Activated CD8-positive, alpha-beta memory T cell treated with anti-CD3 and anti-CD28 coated beads for 24 hours (primary cell): Measurements from ENCODE around the gene RPL31.

Source experiments
- DNase-seq: peaks from one replicate; pipeline ENCODE4 v3.0.0-alpha.2; 2020

The RPL31 gene

DNA sequence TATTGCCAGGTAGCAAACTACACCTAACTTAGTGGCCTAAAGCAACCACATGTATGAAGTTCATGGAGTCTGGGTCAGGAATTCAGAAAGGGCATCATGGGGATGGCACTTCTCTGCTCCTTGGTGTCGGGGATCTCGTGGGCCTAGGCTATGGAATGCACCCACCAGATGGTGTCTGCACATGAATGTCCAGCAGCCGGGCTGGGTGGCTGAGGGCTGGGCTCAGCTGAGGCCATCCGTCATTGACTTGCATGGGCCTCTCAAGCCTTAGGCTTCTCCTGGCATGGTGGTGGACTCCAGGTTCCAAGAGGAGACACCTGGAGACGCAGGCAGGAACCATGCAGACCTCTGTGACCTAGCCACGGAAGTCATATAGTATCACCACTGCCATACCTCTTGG, 26.0 kb upstream of the RPL31 start:
- DNase-seq: no peak

DNA sequence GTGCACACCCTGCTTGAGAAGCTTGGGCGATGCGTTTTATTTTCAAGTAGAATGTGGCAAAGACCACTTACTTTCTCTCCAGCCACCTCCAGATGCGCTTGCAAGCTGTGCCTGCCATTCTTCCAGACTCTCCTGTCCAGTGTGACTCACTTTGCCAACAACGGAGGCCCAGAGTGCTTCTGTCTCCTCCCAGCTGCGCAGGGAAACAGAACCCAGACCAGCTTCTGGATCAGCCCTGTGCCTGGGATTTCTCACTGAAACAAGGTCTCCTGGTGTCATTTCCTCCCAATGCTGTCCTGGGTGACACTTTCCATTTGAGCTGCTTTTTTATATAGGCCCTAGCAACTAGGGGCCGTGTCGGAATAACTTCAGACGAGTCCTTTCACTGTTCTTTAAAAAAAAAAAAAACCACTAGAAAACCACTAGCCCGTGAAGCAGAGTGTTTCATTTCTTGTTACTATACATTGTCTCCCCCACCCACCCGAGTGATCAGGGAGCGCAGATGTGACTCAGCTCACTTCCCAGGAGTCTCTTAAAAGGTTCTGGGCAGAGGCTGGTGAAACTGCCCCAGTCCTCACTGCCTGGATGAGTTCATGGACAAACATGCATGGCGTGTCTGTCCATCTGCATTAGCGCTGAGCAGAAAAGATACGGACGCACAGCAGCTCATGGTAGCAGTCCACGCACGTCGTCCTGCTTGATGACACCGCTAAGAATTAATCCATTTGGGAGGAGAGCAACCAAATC, 25.3 kb upstream of the RPL31 start:
- DNase-seq: no peak

DNA sequence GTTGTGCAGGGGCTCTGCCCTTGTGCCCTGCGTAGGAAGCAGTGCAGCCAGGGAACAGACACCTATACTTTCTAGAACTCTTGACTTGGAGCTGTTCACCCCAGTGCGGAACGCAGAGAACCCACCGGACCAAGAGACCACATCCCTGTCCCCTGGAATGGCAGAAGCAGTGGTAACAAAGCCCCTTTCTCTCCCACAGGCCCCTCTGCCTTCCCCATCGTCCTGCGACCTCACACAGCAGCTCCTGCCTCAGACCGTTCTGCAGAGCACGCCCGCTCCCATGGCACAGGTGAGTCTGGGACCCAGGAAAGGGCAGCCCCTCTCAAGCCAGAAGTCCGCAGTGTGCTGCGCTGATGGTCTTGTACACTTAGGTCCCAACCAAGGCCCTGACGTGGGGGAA, 24.6 kb upstream of the RPL31 start:
- DNase-seq: no peak

DNA sequence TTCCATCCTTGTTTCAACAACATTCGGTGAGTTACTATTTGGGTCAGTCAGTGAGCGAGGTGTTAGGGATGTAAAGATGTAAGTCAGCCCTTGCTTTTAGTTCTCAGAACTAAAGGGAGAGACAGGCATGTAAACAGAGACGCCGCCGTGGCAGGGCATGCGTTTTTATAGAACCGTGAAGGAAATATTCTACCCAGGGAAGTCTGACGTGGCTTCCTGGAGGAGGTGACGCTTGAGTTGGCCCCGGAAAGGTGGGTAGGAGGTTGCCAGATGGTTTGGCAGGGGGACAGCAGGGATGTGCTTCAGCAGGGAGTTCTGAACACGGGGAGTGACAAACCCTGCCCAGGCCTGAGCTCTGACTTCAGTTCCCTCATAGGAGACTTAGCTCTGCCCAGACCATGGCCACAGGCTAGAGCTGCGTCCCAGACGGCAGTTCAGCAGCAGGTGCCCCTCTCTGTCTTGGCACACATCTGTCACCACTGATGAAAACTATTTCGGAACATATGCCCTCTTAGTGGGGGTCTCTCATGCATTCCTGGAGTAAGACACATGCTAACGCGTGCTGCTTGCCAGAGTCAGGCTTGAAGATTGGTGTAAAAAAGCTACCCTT, 23.4 kb upstream of the RPL31 start:
- no peak for DNase-seq

DNA sequence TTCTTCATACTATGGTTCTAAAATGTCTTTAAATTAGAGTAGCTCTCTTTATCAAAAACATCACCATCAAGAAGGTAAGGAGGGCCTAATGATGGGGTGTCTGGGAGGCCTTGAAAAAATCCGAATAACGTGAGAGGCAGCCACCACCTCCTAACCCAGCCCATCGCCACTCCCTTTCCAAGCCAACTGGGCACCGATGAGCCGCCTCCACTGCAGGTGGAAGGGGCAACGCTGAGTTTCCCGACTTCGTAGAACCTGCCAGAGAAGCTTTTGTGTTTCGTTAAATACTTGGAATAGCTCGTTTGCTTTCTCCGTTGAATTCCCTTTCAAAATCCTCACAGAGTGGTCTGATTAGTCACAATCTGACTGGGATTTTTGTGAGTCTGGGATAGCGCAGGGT, 22.0 kb upstream of the RPL31 start:
- DNase-seq: no peak

DNA sequence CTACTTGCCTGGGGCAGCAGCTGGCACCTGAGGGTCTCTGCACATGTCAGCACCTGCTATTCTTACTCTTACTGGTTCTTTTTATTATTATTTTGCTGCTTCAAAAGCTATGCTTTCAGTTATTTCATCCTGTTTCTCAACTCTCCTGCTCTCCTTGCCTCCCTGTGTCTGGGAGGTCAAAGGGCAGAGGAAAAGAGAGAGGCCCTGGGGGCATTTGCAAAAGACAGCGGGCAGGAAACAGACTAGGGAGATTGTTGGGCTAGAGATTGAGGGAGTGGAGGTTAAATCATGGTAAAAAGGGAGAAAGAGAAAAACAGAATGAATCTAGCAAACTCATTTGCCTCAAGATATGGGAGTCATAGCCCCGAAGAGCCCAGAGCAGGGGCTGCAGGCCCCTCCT, 21.1 kb upstream of the RPL31 start:
- no peak for DNase-seq

DNA sequence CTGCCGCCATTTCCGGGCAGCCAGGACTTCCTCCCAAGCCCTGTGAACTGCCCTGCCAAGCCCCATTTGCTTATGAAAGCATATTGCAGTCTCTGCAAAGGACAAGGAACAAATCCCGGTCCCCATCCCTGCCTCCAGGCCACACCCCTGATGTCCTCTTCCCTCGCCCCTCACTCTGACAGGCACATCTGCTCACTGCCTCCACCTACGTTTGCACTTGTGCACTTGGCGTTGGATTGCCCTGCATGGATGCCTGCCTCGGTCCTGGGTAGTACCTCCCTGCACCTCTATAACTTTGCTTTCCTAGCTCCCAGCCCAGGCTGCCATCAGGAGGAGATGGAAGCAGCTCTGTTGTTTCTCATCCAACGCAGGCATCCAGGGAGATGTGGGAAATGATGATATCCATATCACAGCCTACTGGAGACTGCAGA, 19.6 kb upstream of the RPL31 start:
- no peak for DNase-seq

DNA sequence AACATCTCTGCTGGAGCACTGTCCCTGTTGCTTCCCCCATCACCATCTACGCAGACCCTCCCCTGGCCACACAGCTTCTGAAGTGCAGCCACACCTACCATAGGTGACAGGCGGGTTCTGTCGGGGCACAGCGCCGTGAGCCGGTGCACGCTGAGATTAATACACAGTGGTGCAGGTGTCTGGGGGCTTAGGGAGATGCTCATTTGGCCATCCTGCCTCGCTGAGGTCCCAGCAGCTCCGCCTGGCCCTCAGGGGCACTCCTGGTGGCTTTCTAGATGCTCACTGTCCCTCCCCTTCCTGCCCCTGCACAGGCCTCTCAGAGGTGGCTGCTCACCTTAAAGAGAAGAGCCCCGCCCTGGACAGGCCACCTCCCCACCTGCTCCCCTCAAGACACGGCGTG, 18.9 kb upstream of the RPL31 start:
- DNase-seq: no peak

DNA sequence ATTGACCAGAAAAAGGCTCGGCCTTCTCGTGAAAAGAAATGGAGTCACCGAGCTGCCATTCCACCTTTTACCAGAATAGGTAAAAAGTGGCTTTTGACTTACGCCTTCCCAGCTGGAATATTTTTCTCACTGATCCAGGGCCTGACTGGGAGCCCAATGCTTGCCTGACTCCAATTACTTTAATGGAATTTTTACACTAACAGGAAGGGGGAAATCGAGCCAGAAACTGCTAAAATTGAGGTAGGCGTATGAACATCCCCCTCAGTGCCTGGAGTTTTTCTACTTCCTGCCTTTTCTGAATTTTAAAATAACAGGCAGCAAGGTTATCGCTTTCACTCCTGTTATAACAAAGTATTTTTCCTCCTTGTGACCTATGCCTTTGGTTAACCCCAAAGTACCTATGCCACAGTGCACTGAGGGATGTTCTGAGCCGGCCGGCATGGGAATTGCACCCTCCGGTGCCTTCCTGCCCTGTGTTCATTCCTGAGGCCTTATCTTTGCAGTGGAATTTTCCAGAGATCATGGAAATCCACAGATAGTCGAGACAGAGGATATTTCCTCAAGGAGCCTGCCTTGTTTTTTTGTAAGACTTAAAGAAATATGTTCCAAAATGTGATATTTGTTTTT, 18.3 kb upstream of the RPL31 start:
- no peak for DNase-seq

DNA sequence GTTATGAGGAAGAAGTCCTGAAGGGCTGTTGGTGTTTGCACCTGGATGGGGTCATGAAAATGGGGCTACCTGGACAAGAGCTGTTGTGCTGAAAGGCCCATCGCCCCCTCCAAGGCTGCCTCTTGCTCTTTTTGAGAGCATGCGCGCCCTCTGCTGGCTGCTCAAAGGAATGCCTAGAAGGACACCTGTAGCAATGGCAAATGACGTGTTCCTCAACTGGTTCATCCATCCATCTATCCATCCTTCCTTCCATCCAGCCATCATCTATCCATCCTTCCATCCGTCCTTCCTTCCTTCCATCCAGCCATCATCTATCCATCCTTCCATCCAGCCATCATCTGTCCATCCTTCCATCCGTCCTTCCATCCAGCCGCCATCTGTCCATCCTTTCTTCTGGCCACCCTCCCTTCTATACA, 17.2 kb upstream of the RPL31 start:
- peak; percentile 87 for DNase-seq

DNA sequence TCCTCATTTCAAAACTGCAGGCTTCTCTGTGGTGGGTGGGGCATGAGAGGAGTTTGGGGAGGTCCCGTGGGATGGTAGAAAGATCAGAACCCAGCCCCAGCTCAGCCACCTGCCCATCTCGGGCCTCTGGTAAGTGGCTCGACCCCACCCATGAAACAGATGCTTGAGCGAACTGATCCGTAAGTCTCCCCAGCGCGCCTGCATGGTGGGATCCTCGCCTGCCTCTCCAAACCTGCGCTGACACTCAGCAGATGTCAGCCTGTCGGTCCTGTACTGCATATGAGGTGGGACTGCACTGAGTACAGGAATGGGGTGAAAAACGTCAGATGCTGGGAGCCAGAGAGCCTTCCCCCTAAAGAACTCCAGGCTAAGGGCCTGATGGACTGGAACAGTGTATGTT, 15.9 kb upstream of the RPL31 start:
- no peak for DNase-seq

DNA sequence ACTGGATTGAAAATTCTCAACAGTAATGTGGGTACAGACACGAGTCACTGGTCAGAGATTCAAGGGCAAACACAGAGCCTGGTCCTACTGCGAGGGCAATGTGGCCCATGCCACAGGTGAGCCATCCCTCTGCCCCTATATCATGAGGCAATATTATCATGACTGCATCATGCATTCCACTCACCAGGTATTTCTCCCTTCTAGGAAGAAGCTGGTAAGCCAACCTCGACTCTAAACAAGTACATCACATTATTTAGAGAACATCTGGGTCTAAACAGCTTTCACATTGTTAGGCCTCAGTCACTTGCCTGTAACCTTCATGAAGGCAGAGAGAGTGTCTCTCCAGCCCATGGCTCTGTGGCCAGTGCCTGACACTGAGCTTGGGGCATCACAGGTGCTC, 14.6 kb upstream of the RPL31 start:
- DNase-seq: no peak

DNA sequence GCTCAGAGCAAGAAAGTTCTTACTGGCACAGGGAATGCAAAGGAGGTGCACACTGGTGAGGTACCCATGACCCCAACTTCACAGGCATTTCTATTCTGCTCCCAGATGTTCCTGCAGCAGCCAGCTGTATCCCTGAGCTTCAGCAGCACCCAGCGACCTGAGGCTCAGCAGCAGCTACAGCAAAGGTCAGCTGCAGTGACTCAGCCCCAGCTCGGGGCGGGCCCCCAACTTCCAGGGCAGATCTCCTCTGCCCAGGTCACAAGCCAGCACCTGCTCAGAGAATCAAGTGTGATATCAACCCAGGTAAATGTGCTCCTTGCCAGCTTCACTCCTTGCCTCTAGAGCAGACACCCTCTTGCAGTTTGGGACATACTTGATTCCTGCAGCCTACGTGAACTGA, 14.1 kb upstream of the RPL31 start:
- DNase-seq: no peak

DNA sequence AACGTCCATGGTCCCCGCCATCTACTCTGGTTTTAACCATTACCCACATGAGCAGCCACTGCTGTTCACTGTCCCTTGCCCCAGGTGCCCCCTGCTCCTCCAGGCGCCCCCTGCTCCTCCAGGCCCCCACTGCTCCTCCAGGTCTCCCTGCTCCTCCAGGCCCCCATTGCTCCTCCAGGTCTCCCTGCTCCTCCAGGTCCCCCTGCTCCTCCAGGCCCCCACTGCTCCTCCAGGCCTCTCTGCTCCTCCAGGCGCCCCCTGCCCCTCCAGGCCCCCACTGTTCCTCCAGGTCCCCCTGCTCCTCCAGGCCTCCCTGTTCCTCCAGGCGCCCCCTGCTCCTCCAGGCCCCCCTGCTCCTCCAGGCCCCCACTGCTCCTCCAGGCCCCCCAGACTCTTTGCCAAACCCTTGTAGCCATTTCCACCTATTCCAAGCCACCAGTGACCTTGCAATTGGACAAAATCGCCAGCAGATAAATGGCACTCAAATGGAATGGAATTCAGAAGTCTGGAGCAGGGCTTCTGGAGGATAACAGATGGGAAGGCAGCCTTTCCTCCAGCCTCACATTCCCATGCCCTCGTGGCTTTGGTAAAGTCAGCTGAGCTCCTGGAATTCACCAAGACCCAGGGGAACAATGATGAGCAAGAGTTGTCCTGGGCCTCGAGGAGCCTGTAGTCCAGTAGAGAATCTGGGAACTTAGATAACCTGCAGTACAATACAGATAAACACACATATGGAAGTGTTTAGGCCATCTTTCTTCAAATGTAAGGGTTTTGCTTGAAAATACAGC, 13.3 kb upstream of the RPL31 start:
- no peak for DNase-seq

DNA sequence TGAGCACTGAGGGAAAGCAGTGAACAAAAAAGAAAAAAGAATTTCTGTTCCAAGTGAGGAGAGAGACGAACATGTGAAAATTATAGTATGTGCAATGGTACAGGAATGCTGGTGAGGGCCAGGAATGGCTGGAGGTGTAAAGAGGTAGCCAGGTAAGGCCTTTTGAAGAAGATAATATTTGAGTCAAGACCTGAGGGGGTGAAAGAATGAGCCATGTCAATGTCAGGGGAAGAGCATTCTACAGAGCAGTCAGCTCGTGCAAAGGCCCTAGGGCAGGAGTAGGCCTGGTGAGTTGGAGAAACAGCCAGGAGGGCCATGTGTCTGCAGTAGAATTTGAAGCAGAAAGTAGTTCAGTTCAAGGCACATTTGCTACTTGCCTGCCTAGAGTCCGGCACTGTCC, 12.4 kb upstream of the RPL31 start:
- no peak for DNase-seq

DNA sequence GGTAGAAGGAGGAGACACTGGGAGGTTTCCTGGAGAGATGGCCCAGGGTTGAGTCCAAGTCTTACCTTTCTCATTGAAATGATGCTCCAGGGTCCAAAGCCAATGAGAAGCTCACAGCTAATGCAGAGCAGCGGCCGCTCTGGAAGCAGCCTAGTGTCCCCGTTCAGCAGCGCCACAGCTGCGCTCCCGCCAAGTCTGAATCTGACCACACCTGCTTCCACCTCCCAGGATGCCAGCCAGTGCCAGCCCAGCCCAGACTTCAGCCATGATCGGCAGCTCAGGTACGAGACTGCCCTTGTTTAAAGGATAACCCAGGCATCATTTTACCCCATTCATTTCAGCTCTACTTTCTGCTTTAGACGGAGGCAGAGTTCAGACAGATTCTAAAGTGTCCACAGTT, 11.9 kb upstream of the RPL31 start:
- DNase-seq: no peak

DNA sequence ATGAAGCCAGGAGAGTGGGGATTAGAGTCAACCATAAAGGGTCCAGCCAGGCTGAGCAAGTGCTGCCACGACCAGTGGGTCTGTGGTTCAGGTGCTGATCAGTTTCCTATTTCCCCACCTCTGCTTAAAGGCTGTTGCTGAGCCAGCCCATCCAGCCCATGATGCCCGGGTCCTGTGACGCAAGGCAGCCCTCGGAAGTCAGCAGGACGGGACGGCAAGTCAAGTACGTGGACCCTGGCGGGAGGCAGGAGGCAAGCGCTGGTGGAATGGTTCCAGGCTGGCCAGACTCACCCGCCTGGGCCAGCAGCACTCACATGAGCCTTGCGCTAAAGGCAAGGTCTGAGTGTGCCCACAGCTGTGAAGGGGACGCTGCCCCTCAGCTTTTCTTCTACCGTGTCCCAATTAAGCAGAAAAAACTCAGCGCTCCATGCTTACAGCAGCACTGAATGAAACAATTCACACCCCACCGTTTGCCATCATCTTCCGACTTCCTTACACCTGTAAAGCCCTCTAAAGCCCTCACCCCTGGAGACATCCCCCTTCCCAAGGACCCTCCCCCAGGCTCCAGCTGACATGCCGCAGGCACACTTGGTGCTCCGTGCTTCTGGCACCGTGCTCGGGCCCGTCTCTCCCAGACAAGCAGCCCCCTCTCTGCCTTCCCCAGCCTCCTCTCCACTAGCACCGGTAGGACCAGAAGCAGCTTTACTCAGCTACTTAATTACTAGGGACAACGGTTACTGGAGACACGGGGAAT, 11.3 kb upstream of the RPL31 start:
- DNase-seq: no peak

DNA sequence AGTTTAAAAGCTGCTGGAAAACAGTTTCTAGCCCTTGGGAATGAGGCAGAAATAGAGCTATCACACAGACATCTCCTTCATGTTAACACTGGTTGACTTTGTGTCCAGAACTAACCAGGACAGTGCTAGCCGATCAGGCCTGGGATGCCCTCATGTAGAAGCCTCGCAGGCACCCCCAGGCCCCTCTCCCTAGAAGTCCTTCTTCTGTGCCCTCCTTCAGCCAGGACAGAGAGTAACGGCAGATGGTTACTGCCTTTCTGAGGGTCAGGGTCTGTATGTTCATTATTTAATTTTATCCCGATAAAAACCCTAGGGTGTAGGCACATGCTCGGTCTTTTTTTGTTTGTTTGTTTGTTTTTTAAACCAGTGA, 10.7 kb upstream of the RPL31 start:
- DNase-seq: no peak

DNA sequence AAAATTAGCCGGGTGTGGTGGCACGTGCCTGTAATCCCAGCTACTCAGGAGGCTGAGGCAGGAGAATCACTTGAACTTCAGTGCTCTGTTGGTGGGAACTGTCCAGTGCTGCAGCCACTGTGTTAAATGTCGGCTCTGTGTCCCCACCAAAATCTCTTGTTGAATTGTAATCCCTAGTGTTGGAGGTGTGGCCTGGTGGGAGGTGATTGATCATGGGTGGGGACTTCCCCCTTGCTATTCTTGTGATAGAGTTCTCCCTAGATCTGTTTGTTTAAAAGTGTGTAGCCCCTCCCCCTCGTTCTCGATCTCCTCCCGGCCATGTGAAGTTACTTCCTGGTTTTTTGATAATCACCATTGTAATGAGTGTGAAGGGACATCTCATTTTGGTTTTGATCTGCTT, 9.8 kb upstream of the RPL31 start:
- no peak for DNase-seq

DNA sequence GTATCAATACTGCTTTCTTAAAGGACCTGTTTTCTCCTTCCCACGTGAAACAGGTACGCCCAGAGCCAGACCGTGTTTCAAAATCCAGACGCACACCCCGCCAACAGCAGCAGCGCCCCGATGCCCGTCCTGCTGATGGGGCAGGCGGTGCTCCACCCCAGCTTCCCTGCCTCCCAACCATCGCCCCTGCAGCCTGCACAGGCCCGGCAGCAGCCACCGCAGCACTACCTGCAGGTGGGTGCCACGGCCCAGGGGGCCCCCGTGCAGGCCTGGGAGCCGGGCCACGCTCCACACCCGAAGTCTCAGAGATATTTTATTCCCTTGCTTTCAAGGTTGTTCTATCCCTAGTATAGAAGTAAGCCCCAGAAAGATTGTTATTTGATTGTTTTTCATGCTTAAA, 8.8 kb upstream of the RPL31 start:
- no peak for DNase-seq

DNA sequence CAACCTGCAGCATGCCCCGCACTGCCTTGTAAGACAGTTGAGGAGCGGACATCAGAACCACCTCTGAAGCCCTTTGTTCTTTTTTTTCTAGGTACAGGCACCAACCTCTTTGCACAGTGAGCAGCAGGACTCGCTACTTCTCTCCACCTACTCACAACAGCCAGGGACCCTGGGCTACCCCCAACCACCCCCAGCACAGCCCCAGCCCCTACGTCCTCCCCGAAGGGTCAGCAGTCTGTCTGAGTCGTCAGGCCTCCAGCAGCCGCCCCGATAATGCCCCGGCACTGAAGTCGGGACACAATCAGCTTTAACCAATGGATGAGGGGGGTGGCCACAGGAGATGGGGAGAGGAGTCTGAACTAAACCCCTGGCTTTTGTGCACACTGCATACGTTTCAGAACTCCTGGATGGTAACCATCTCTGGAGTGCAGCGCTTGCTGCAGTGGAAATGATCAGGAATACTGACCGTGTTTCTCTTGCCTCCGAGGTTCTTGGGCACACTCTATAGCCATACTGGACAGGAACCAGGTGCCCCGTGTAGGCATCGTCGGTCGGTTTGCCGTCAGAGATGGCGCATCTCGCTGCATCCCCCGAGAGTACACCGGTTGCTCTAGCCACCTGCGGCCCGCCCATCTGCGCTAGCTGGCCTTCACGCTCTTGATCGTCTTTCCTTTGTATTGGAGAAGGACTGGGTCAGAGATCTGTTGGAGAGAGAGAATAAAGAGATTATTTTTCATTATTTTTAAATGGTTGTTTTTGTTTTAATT, 6.6 kb upstream of the RPL31 start:
- peak; percentile 35 for DNase-seq
